Measurements from ENCODE around the gene SERPINH1.

The SERPINH1 gene

DNA sequence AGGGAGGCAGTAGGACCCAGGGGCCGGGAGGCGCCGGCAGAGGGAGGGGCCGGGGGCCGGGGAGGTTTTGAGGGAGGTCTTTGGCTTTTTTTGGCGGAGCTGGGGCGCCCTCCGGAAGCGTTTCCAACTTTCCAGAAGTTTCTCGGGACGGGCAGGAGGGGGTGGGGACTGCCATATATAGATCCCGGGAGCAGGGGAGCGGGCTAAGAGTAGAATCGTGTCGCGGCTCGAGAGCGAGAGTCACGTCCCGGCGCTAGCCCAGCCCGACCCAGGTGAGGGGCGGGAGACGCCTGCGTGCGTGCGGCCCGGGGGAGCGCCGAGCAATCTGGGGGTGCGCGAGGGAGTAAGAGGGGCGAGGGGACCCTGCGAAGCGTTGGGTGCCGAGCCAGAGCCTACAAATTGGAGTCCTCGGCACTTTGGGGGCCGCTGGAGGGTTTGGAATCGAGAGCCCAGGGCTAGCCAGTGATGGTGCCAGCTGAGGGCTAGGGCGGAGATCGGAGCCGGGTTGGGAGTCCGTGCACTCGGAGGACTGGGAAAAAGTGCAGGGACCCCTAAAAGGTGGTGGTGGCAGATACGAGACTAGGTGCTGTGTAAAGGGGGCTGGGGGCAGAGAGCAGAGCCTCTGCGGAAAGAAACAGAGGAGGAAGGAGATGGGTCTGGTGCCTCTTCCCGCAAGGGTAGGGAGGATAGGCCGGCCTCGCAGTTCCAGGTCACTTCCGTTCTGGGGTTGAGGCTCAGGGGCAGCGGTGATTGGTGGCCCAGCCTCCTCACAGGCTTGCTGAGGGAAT is at the start of gene SERPINH1:
TSS of gene SERPINH1 (plus strand) at position 206 of the 788 bp plus-strand sequence. CDS start 4,097 bp downstream, outside the sequence.
- peak in 1 of 2 donors; percentile 34 for DNase-seq (ENCODE audit: low read depth in 2 of 2)

- DNase-seq (ENCODE audit: low read depth in 2 of 2) = no peak
Observed at GRCh38 chr11:75513250-75513649, 48.8 kb upstream of the SERPINH1 start.

DNA sequence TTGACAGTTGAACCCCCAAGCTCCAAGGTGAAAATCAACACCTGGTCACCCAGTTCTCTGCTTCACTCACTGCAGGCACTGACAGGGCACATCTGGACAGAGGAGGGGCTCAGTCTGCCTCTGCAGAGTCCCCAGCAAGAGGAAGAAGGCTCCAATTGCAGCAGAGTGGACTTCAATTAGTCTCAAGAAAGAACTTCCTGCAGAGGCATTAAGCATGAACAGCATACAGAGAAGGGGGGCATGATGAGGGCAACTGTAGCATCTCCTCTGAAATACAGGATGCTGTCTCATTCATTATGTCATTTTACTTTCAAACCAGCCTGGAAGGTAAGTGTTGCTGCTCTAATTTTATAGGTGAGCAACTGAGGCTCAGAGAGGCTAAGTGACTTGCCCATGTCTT is 47.5 kb upstream of the SERPINH1 start:
- DNase-seq (ENCODE audit: low read depth in 2 of 2) = no peak

GRCh38 chr11:75516140-75516539 is 45.9 kb upstream of the SERPINH1 start:
- no peak for DNase-seq (ENCODE audit: low read depth in 2 of 2)

DNA sequence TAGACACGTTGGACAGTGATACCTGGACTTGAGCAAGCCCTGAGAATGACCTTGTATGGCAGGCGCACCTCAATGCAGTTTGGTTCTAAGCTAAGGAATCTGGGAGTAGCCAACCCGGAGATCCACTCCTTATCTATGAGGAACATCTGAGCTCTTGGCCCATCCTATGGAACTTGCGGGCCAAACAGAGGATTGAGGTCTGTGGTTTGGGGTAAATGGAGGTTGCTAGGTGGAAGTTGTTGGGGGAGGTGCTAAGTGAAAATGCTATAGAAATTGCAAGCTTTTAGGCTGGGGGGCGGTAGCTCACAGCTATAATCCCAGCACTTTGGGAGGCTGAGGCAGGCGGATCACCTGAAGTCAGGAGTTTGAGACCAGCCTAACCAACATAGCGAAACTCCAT is 45.2 kb upstream of the SERPINH1 start:
- no peak for DNase-seq (ENCODE audit: low read depth in 2 of 2)

GRCh38 chr11:75518204-75518549 is 43.9 kb upstream of the SERPINH1 start:
- no peak for DNase-seq (ENCODE audit: low read depth in 2 of 2)

- no peak for DNase-seq (ENCODE audit: low read depth in 2 of 2)
Observed at GRCh38 chr11:75518771-75519653, 43.0 kb upstream of the SERPINH1 start.

DNA sequence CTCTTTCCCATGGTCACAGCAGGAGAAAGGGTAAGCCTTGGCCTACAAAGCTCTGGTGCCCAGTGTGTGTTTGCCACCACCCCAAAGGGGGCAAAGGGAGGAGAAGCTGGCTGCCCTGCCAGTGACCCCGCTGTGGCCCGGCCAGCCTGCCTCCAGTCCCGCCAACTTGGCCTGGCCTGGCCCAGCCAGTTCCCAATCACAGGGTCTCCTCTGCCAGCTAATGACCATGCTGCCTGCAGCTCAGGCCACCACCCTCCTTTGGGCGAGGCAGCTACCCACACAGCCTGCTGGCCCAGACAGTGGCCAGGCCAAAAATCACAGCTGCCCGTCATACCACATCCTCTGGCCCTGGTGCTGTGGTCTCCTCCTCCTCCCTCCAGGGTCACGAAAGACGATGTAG is 41.4 kb upstream of the SERPINH1 start:
- no peak for DNase-seq (ENCODE audit: low read depth in 2 of 2)

DNA sequence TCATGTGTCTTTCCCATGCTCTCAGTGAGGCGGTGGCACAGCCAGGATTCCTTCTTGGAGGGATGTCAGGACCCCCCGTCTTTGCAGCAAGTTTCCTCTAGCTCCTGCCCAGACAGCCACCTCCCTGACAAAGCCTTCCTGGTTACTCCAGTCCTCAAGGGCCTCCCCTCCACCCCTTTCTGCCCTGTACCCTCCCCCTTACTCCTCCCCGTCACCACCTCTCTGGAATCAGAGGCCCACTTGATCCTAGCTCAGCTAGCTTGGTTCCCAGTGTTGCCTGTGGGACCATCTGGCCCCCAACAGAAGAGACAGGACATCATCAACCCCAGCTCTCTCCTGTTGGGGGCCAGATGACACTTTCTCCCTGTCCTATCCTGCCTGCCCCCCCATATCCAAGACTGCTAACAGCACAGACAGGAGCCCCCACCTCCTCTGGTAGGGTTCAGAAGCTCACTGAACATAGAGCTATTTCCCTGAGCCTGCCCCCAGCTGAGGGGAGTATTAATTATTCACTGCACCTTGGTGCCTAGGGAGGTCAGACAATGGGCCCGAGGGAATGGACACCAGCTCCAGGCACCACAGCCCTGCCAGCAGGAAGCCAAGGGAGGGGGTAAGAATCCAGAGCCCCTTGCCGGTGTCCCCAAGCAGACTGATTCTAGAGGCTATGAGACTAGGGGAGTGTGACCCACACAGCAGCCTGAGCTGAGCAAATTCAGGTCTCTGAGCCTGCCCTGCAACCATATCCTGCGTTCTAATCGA is 39.6 kb upstream of the SERPINH1 start:
- DNase-seq (ENCODE audit: low read depth in 2 of 2) = no peak

DNA sequence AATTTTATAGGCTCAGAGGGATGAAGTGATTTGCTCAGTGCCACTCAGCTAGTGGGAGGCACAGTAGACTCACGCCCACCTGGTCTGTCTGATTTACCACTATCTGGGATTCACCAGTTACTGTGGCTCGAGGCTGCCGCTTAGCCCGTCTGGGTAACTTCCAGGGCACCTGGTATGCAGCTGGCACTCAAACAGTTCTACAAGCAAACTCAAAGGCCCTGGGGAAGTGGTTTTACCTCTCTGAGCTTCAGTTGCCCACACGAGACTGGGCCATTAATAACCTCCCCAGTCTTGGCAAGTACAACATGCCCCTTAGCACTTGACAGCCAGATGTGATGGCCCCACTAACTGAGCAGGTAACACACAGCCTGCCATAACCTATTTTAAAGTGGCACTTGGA is 38.9 kb upstream of the SERPINH1 start:
- no peak for DNase-seq (ENCODE audit: low read depth in 2 of 2)

GRCh38 chr11:75523811-75524664 is 38.0 kb upstream of the SERPINH1 start:
- no peak for DNase-seq (ENCODE audit: low read depth in 2 of 2)

- no peak for DNase-seq (ENCODE audit: low read depth in 2 of 2)
Observed at GRCh38 chr11:75524665-75525432, 37.2 kb upstream of the SERPINH1 start.

DNA sequence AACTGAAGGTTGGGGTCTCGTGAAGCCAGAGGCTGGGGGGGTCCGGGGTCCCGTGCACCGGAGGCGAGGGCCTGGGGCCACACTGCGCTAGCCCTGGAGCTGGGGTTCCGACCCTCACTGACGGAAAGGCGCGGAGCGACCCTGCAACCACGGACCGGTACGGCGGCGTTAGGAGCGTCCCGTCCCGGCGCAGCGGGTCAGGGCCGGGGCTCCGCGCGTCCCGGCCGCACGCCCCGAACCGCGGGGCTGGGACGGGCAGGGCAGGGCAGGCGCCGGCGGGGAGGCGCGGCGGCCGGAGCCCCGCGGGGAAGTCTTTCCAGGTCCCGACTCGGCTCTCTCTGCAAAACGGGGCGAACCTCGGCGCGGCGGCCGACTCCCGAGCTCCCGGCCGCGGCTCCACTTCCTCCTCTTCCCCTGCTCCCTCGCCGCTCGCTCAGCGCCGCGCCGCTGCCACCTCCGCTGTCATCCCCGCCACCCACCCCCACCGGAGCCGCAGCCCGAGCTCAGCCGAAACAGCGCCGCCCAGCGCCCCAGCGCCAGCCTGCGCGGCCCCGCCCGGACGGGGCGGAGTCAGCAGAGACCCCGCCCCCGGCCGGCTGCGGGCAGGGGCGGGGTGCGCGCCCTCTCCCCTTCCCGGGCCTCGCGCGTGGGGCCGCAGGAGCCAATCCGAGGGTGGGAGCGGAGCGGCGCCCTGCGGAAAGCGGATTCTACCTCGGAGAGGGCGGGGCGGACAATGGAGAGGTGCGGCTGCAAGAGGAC is 36.4 kb upstream of the SERPINH1 start, which contains the start of gene GDPD5:
TSS of gene GDPD5 (minus strand) at position 509 of the 759 bp plus-strand sequence. CDS start 48,206 bp downstream, outside the sequence.
- DNase-seq (ENCODE audit: low read depth in 2 of 2) = peak; percentile 68 to 70

- DNase-seq (ENCODE audit: low read depth in 2 of 2) = no peak
Observed at GRCh38 chr11:75526192-75526541, 35.9 kb upstream of the SERPINH1 start.

DNA sequence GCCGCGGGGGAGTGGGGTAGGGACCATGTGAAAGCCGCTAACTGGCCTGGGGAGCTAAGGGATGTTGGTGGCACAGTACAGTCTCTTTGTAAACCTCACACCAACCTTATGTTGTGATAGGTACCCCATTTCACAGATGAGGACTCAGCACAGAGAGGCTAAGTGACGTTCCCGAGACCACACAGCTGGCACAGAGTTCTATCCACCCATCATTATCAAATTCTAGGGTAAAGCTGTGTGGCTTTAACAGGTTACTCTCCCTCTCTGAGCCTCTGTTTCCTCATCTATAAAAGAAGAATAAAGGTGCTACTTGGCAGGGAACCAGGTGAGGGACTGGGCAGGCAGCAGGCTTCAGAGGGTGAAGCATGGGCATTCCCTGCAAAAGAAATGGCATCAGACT is 34.9 kb upstream of the SERPINH1 start:
- no peak for DNase-seq (ENCODE audit: low read depth in 2 of 2)

- DNase-seq (ENCODE audit: low read depth in 2 of 2) = no peak
Observed at GRCh38 chr11:75527938-75528735, 33.9 kb upstream of the SERPINH1 start.

DNA sequence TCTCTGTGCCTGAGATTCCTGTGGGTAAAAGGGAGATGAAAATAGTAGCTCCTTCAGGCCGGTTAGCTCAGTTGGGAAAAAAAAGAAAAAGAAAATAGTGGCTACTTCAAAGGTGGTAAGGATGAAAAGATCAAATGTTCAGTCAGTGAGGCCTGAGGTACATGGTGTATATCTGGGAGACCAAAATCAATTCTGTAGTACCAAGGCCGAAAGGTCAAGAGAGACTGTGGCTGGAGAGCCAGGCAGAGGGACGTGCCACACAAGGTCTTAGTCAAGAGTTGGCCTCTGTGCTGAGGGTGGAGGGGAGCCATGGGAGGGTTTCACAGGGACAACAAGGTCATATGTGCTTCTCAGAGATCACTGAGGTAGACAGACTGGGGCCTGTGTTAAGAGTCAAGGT is 31.5 kb upstream of the SERPINH1 start:
- DNase-seq (ENCODE audit: low read depth in 2 of 2) = no peak

GRCh38 chr11:75531325-75531724 is 30.7 kb upstream of the SERPINH1 start:
- DNase-seq (ENCODE audit: low read depth in 2 of 2) = no peak

Data from stimulated activated CD4-positive, alpha-beta T cell treated with anti-CD3 and anti-CD28 coated beads, Interleukin-1b, Interleukin-23, amount 100 ng/mL, for 1 hour (primary cell).